Mesenteric fat pad (tissue), 1 donor: ENCODE measurements around the gene ENO2. TPM values are rescaled to one million over a fixed set of nuclear protein-coding genes. Genes with fewer than 3 reads are reported as not detected.
"Not testable (repeated sequence)": the region's sequence is repeated elsewhere in the genome, so short reads cannot be mapped to it uniquely, and the experiment has no call there.

Source experiments
- DNase-seq: peaks from one replicate; pipeline ENCODE4 v3.0.0-alpha.2; 2020; ENCODE audit warnings: low spot score
- total RNA-seq: library from RNA; stranded (reverse); fragmentation: NEBNext Ultra II Directional; extraction: Animal tissue kit (Norgen Biotek cat#: 25700); gene quantifications from one replicate; pipeline ENCODE4 v1.2.1, GENCODE V29; 2021
- donor health status: DM: yes; HTN: yes; CAD: no.

The ENO2 gene
- total RNA-seq, 1 donor from 2014 or later, result 5.3 TPM

DNA sequence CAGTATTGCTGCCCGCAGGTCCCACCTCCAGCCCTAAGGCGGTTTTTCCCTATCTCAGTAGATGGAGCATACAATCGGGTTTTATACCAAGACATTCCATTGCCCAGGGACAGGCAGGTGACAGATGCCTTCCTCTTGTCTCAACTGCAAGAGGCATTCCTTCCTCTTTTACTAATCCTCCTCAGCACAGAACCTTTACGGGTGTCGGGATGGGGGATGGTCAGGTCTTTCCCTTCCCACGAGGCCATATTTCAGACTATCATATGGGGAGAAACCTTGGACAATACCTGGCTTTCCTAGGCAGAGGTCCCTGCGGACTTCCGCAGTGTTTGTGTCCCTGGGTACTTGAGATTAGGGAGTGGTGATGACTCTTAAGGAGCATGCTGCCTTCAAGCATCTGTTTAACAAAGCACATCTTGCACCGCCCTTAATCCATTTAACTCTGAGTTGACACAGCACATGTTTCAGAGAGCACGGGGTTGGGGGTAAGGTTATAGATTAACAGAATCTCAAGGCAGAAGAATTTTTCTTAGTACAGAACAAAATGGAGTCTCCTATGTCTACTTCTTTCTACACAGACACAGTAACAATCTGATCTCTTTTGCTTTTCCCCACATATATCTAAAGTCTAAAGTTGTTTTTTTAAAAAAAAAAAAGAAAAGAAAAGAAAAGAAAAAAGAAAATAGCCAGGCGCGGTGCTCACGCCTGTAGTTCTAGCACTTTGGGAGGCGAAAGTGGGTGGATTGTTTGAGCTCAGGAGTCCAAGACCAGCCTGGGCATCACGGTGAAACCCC lies 28.0 kb upstream of the ENO2 start:
- not testable (repeated sequence) for DNase-seq

DNA sequence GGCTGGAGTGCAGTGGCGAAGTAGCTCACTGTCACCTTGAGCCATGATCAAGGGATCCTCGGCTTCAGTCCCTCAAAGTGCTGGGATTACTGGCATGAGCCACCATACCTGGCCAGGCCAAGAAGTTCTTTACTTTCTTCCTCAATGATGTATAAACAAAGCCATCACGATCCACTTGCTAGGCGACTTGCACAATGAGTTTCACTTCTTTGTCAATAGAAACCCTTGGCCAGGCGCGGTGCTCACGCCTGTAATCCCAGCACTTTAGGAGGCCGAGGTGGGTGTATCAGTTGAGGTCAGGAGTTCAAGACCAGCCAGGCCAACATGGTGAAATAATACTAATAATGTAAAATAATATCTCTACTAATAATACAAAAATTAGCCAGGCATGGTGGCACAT lies 26.9 kb upstream of the ENO2 start:
- no peak for DNase-seq

DNA sequence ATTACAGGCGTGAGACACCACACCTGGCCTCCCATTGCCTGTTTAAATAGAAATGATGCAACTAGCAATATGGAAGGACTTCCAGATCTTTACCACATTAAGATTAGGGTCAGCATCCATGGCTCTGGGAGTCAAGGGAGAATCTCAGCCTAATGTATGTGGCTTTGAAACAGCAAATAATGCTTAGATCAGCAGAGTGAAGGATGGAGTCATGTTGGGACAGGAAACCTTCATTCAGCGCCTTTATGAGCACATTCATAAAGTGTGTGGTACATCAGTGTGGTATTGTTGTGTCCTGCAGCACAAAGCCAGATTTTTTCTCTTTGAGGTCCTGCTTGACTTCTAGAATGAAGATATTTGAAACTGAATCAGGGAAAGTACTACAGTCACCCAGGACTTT lies 26.0 kb upstream of the ENO2 start:
- no peak for DNase-seq

DNA sequence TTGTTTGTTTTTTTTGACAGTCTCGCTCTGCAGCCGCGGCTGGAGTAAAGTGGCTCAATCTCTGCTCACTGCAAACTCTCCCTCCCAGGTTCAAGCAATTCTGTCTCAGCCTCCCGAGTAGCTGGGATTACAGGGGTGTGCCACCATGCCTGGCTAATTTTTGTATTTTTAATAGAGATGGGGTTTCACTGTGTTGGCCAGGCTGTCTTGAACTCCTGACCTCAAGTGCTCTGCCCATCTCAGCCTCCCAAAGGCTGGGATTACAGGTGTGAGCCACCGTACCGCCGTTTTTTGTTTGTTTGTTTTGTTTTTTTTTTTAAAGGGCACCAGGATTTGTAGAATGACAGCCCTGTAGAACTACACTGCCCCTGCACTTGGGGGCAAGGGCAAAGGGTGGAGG lies 25.6 kb upstream of the ENO2 start:
- DNase-seq, result not testable (repeated sequence)

DNA sequence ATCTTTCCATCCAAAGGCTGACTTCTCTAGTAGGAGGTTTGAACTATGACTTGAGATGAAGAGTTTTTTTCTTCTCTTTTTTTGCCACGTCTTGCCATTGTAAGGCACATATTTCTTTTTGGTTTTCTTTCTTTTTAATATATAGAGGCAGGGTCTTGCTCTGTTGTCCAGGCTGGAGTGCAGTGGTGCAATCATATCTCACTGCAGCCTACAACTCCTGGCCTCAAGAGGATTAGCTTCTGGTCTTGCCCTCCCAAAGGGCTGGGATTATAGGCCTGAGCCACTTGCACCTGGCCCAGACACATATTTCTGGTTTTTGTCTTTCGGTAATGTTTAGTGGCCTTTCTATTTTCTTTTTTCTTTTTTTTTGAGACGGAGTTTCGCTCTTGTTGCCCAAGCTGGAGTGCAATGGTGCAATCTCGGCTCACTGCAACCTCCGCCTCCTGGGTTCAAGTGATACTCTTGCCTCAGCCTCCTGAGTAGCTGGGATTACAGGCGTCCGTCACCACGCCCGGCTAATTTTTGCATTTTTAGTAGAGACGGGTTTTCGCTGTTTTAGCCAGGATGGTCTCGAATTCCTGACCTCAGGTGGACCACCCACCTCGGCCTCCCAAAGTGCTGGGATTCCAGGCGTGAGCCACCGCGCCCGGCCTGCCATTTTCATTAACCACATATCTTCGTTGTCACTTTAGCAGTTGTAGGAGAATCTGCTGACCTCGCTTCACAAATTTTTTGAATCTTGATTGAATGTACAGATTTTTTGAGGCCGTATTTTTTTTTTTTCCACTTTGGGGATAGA lies 24.4 kb upstream of the ENO2 start:
- DNase-seq, result not testable (repeated sequence)

DNA sequence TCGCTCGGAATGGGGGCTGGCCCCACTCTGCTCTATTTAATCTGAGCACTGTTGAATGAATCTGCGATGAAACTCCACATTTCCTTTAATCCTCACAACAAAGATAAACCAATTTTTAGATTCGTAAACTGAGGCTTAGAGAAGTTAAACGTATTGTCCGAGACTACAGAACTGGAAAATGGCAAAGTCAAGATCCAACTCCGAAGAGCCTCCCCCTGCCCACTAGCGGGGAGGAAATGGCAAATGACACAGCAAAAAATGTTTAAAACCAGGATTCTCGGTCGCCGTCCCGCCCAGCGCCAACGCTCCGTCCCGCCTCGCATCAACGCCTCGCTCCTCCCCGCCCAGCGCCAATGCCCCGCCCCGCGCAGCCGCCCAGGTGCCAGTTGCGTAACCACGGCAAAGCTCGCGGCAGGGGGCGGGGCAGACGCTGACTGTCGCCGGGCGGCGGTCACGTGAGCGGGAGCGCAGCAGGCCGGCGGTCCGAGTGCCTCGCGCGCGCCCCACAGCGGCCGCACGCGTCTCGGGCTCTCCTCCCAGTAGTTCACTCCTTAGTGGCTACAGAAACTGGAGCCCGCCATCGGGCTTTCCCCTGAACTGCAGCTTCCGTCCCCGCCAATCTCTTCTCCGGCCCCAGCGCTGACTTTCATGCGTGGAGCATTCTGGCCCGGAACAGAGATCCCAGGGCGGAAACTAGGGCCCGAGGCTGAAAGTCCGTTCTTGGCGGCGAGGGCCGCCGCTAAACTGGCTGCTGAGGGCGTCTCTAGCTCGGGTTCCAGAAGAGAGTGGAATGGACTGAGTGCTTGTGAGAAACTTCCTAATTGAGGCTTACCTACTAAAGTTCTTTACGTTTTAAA lies 23.4 kb upstream of the ENO2 start:
- DNase-seq, result peak; percentile 100

DNA sequence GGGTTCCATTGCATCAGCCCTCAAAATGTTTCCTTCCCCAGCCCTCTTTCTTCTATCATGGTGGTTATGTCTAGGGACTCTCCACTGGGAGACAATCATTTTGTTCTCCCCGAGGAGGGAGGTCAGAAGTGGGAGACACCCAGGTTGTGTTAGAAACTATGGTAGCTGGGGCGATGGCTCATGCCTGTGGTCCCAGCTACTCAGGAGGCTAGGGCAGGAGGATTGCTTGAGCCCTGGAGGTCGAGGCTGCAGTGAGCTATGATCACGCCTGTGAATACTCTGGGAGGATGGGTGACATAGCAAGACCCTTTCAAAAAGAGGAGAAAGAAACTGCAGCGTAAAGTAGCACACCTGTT lies 22.8 kb upstream of the ENO2 start:
- DNase-seq, result no peak

DNA sequence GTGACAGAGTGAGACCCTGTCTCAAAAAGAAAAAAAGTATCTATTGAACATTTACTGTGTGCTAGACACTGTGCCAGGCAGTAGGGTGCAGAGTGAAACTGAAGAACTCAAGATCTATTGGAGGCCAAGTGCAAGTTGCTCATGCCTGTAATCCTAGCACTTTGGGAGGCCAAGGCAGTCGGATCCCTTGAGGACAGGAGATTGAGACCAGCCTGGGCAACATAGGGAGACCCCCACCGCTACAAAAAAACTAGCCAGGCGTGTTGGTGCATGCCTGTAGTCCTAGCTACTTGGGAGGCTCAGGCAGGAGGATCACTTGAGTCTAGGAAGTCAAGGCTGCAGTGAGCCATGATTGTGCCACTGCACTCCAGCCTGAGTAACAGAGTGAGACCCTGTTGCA lies 21.7 kb upstream of the ENO2 start:
- not testable (repeated sequence) for DNase-seq

DNA sequence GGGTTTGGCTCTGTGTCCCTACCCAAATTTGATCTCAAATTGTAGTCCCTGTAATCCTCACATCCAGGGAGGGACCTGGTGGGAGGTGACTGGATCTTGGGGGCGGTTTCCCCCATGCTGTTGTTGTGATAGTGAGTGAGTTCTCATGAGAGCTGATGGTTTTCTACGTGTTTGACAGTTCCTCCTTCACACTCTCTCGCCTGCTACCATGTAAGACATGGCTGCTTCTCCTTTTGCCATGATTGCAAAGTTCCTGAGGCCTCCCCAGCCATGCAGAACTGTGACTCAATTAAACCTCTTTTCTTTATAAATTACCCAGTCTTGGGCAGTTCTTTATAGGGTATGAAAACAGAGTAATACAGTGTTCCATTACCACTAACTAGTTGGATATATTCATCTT lies 20.1 kb upstream of the ENO2 start:
- DNase-seq, result no peak

DNA sequence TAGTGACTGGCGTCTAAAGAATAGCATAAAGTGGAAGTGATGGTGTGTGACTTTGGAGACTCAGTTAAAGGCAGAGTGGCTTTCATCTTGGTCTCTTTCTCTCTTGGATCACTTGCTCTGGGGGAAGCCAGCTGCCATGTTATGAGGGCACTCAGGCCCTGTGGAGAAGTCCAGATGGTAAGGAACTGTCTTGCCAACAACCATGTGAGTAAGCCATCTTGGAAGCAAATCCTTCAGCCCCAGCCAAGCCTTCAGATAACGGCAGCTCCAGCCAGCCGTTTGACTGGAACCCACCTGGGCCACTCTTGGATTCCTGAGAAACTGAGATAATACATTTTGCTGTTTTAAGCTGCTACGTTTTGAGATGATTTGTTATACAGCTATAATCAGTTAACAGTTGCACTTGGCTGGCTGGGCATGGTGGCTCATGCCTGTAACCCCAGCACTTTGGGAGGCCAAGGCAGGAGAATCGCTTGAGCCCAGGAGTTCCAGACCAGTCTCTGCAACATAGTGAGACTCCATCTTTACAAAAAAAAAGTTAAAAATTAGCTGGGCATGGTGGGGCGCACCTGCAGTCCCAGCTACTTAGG lies 17.4 kb upstream of the ENO2 start:
- no peak for DNase-seq

DNA sequence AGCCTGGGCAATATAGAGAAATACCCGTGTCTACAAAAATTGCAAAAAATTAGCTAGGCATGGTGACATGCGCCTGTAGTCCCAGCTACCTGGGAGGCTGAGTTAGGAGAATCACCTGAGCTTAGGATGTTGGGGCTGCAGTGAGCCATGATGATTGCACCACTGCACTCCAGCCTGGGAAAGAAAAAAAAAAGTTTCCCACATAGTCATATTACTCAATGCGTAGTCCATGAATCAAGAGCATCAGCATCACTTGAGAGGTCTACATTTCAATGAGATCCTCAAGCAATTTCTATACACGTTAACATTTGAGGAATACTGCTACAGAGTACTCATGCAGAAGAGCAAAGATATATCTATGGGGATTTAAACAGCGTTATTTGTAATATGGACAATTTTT lies 15.0 kb upstream of the ENO2 start:
- DNase-seq, result no peak

DNA sequence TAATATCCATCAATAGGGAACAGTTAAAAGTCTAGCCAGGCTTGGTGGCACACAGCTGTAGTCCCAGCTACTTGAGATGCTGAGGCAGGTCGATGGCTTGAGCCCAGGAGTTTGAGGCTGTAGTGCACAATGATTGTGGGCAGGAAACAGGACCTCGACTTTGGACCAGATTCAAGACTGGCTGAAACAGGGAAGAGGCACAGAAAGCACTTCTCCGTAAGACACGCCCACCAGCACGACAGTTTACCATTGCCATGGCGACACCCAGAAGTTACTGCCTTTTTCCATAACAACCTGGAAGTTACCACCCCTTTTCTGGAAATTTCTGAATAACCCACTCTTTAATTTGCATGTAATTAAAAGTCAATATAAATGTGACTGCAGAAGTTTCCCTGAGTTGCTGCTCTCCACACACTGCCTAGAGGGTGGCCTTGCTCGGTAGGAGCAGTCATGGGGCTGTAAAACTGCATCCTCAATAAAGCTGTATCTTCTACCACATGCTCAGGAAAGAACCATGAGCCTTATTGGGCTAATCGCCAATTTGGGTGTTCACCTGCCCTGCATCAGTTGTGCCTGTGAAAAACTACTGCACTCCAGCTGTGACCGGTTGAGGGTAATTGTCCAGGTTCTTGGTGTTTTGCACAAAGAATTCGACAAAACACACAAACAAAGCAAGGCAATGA lies 14.4 kb upstream of the ENO2 start:
- DNase-seq, result no peak

DNA sequence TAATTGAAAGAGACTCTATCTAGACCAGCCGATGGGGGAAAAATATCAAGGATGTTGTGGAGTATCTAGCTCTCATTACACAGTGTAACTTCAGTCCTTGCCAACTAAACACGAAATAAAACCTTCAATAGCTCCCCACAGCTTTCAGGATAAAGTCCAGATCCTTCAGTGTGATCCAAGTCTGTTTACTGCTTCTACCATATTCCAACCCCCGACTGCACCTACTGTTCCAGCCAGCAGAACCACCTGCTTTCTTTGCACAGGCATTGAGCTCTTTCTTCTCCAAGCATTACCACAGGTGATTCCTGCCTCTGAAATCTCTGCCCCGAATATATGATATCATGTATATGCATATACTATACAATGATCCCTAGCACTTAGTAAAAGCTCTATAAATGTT lies 11.9 kb upstream of the ENO2 start:
- DNase-seq, result no peak

DNA sequence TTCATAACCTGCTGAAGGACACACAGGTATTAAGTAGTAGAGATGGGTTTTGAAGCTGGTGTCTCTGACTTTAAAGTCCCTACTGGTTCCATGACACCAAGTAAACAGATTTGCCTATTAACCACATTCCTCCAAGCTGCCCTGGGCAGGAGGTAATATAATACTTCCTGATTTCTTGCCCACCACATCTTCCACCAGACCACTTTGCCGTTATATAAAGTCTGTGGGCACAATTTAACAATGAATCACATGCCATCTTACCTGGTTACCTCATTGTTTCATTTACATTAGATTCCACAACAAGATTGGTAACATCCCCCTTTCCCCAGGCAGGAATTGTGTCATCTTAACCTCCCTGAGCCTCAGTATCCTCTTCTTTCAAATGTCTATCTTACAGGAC lies 10.7 kb upstream of the ENO2 start:
- no peak for DNase-seq

DNA sequence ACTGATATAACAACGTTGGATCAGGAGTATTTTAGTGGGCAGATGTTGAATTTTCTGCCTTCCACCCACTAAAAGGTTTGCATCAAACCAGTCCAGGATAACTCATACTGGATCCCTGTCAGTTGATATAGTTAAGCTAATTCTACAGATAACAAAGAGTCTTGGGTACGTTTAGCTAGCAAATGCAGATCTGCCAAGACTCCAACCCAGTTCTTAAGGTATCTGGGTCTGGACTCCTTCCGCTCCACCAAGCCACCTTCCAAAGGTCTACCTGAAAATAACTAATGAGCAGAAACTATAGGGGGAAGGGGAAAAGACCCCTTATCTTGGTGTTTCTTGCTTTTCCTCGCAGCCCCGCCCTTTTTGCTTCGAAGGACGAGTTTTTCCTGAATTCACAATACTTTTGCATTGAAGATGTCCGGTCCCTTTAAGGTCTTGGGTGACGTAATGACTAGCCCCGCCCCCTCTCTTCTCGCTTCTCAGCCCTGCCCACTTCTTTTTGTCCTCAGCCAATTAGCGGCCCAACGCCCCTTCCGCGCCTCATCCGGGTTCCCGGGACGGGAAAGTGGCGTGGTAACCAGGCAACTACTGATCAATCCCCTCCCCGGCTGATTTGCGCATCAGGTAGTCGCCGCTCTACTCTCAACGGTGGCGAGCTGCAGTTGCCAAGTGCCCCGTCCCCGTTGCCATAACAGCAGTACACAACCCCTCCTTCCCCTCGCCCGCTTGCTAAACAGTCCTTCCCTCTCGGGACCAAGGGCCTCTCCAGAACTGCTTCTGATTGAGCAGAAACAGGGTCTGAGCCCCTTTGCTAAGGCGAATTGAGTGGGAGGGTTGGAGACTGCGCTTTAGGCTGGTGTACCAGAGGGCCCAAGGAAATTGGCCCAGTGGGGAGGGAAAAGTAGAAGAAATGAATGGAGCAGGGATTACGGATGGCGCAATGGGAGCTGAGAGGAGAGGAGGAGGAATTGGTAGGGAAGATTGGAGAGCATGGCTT lies 9.8 kb upstream of the ENO2 start, which contains the start of gene LRRC23:
TSS of gene LRRC23 (plus strand) at position 543 of the 997 bp plus-strand sequence. CDS start 812 bp downstream, outside the sequence.
- peak; percentile 98 for DNase-seq

DNA sequence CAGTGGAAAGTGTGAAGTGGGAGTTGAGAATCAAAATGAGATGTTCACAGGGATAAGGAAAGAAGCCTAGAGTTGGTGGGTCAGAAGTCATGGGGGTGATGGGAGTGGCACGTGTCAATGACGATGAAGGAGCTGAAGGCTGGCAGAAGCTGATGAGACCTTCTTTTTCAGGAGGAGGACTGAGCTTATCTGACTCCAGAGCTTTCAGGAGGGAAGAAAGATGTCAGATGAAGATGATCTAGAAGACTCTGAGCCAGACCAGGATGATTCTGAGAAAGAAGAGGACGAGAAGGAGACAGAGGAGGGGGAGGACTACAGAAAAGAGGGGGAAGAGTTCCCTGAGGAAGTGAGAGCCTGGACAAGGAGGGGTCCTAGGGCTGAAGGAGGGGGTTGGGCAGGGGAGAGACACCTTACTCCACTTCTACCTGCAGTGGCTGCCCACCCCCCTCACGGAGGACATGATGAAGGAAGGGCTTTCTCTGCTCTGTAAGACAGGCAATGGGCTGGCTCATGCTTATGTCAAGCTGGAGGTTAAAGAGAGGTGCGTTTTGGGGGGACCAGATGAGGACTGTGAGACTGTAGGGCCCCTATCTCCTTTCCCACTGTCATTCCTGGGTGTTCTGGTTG lies 8.9 kb upstream of the ENO2 start:
- no peak for DNase-seq

DNA sequence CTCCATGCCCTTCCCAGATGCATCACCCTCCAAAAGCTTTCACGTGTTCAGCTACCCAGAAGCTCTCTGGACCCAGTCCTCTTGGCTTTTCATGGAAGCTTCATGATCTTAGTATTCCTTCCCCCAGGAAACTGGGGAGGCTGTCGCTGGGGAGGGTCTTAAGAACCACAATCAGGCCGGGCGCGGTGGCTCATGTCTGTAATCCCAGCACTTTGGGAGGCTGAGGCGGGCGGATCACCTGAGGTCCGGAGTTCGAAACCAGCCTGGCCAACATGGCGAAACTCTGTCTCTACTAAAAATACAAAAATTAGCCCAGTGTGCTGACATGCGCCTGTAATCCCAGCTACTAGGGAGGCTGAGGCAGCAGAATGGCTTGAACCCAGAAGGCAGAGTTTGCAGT lies 6.2 kb upstream of the ENO2 start:
- not testable (repeated sequence) for DNase-seq

DNA sequence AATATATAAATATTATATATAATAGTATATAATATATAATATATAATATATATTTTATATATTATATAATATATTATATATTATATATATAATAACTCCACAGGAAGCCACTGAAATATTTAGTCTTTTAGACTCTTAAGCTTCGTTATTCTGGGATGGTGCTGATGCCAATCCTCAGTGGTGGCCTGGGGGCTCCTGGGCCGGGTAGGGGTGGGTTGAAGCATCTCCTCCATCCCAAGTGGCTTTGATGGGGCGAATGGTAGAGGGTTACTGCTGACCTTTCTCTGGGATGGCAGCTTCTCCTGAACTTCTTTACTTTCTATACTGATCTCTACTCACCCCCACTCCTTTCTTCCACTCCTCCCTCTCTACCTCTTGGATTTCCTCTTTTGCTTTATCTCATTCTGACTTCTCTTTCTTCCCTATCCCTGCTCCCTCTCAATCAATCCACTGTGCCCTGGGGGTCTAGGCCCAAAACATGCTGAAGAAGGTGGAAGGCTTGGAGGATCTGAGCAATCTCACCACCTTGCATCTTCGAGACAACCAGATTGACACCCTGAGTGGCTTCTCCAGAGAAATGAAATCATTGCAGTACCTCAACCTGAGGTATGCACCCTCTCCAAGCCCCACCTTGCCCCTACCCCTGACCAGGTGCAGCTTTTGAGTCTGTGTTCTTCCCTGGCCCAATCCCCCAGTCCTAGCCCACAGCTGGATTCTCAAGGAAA lies 4.8 kb upstream of the ENO2 start:
- no peak for DNase-seq
